ENCODE measurements around the gene ZNF620. TPM values are rescaled to one million over a fixed set of nuclear protein-coding genes. Genes with fewer than 3 reads are reported as not detected.
"Not testable (repeated sequence)": the region's sequence is repeated elsewhere in the genome, so short reads cannot be mapped to it uniquely, and the experiment has no call there.

The ZNF620 gene
- total RNA-seq, 4 donors from 2014 or later = 0.51 to 1.0 (median 0.76) TPM

DNA sequence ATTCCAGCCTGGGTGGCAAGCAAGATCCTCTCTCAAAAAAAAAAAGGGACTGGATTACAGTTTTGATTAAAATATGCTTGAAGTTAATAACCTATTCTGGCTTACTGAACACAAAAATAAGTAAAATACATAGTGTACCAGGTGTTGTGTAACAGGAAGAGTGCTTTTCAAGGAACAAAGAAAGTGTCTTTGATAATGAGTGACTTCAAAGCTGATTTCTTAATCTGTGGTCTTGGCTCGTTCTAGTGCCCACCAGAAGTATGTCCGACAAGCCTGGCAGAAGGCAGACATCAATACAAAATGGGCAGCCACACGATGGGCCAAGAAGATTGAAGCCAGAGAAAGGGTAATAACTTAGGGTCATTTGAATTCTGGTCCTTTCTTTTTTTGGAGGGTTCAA lies 44.7 kb upstream of the ZNF620 start:
- TF ChIP-seq, protein P1, sequence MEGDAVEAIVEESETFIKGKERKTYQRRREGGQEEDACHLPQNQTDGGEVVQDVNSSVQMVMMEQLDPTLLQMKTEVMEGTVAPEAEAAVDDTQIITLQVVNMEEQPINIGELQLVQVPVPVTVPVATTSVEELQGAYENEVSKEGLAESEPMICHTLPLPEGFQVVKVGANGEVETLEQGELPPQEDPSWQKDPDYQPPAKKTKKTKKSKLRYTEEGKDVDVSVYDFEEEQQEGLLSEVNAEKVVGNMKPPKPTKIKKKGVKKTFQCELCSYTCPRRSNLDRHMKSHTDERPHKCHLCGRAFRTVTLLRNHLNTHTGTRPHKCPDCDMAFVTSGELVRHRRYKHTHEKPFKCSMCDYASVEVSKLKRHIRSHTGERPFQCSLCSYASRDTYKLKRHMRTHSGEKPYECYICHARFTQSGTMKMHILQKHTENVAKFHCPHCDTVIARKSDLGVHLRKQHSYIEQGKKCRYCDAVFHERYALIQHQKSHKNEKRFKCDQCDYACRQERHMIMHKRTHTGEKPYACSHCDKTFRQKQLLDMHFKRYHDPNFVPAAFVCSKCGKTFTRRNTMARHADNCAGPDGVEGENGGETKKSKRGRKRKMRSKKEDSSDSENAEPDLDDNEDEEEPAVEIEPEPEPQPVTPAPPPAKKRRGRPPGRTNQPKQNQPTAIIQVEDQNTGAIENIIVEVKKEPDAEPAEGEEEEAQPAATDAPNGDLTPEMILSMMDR (IDR thresholded peaks at IDR 0.05) = no peak
- no peak for TF ChIP-seq POLR2A (IDR thresholded peaks at IDR 0.05)
- no peak overlapping the region for H3K4me3 ChIP-seq (ENCODE audit: low read depth, poor library complexity, severe bottlenecking)
- intact Hi-C loops (cut with DNase I; ENCODE audit: low total_unique reads) = no loop called here
- 65 to 71% methylated on average over 3 of the region's 3 CpGs for WGBS, 2 donors
- no peak for DNase-seq (ENCODE audit: low spot score in 2 of 2)

DNA sequence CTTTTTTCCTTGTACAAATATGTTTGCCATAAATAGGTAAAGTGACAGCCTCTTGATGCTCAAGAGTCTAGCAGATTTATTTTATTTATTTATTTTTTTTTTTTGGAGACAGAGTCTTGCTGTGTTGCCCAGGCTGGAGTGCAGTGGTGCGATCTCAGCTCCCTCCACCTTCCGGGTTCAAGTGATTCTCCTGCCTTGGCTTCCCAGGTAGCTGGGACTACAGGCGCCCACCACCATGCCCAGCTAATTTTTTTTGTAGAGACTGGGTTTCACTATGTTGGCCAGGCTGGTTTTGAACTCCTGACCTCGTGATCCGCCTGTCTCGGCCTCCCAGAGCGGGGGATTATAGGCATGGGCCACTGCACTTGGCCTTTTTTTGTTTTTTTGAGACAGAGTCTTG lies 43.0 kb upstream of the ZNF620 start:
- WGBS, 2 donors = 90 to 96% methylated on average over 7 of the region's 7 CpGs
- DNase-seq (ENCODE audit: low spot score in 2 of 2); H3K4me3 ChIP-seq (ENCODE audit: low read depth, poor library complexity, severe bottlenecking); intact Hi-C loops (cut with DNase I; ENCODE audit: low total_unique reads): not testable (repeated sequence)

DNA sequence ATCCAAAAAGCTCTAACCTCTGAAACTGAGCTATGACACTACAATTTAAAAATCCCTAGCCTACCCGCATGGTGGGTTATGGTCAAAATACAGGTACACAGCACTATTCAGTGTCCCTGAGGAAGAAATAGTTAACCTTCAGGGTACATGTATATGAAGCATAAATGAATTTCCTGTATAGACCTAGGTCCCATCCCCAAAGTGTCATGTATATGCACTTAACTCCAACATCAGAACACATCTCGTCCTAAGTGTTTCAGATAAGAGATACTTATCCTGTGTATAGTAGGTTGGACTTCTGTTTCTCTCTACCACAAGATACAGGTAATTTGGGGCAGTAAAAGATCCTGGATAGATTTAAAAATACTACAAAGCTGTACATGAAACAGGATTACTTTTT lies 42.3 kb upstream of the ZNF620 start:
- TF ChIP-seq POLR2A (IDR thresholded peaks at IDR 0.05) = no peak
- TF ChIP-seq, protein P1 (IDR thresholded peaks at IDR 0.05) = no peak
- no peak for DNase-seq (ENCODE audit: low spot score in 2 of 2)
- WGBS, 2 donors = 88 to 90% methylated on average over 2 of the region's 2 CpGs
- intact Hi-C loops (cut with DNase I; ENCODE audit: low total_unique reads) = no loop called here
- no peak overlapping the region for H3K4me3 ChIP-seq (ENCODE audit: low read depth, poor library complexity, severe bottlenecking)

DNA sequence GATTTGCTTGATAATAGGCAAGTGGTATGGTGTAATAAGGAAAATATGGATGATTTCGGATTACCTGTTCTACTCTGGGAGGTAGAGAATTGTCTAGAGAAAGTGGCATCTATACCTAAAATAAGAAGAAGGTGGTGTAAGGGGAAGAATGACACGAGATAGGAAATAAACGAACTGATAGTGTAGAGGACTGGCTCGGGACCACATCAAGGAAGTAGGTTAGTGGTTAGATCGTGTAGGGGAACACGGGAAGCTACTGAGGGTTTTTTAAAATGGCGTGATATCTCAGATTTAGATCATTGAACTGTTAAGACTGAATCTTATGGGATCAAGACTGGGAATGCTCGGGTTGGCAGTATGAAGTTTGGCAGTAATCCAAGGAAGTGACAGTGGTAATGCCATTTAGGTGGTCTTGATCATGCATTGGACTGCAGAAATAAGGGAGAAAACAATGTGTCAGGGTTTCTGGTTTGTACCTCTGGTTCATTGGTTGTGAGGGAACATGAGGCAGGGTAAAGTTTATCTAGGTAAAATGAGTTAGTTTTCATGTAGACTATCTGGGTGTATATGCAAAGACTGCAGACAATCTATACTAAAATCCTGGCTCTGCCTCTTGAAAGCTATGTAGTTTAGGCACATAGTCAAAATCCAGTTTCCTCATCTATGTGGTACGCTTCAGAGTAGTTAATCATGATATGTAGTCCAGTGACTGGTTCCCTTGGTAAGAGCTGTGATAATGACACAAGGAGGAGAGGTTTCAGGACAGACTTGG lies 41.3 kb upstream of the ZNF620 start:
- TF ChIP-seq, protein P1 (IDR thresholded peaks at IDR 0.05) = no peak
- no peak for TF ChIP-seq POLR2A (IDR thresholded peaks at IDR 0.05)
- no peak overlapping the region for H3K4me3 ChIP-seq (ENCODE audit: low read depth, poor library complexity, severe bottlenecking)
- WGBS, 2 donors = 68 to 72% methylated on average over 9 of the region's 9 CpGs
- no peak for DNase-seq (ENCODE audit: low spot score in 2 of 2)
- intact Hi-C loops (cut with DNase I; ENCODE audit: low total_unique reads) = no loop called here

DNA sequence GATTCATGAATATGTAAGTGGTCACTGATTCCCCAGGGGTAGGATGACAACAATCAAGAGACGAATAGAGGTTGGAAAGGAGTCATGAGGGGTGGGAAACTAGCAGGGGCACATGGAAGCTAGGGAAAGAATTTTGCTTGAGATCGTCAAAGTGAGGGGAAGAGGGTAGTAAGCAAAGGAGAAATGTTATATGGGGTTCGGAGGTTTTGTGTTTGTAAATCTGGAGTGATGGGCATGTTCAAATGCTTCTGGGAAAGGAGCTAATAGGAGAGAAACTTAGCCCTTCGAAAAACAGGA lies 40.8 kb upstream of the ZNF620 start:
- intact Hi-C loops (cut with DNase I; ENCODE audit: low total_unique reads) = no loop called here
- DNase-seq (ENCODE audit: low spot score in 2 of 2) = no peak
- TF ChIP-seq, protein P1 (IDR thresholded peaks at IDR 0.05) = no peak
- no peak for TF ChIP-seq POLR2A (IDR thresholded peaks at IDR 0.05)
- WGBS, 2 donors = 75 to 82% methylated on average over 4 of the region's 4 CpGs
- no peak overlapping the region for H3K4me3 ChIP-seq (ENCODE audit: low read depth, poor library complexity, severe bottlenecking)

DNA sequence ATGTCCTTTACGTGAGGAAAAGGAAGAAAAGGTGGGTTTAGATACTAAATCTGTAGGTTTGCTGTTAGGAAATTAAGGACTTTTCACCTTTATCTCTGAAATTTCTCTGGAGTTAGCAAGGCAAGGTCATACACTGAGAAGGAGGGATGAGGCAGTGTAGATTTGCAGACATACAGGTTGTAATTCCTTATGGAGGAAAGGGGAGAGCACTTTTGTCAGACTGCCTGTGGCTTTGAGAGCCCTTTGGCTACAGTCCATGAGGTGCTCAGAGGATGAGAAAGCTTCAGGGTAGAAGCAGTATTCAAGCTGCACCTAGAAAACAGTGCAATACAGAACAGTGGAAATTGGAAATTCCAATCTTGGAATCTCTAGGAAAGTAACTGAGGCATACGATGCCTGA lies 40.4 kb upstream of the ZNF620 start:
- no peak for DNase-seq (ENCODE audit: low spot score in 2 of 2)
- intact Hi-C loops (cut with DNase I; ENCODE audit: low total_unique reads) = no loop called here
- WGBS, 2 donors = 85 to 87% methylated on average over 2 of the region's 2 CpGs
- TF ChIP-seq, protein P1 (IDR thresholded peaks at IDR 0.05) = no peak
- TF ChIP-seq POLR2A (IDR thresholded peaks at IDR 0.05) = no peak
- no peak overlapping the region for H3K4me3 ChIP-seq (ENCODE audit: low read depth, poor library complexity, severe bottlenecking)
